Measurements from ENCODE around the gene DDX60. TPM values are rescaled to one million over a fixed set of nuclear protein-coding genes. Genes with fewer than 3 reads are reported as not detected.
"Not testable (repeated sequence)": the region's sequence is repeated elsewhere in the genome, so short reads cannot be mapped to it uniquely, and the experiment has no call there.

DDX60 gene
- total and polyA plus RNA-seq, 2 experiments from 2014 or later: 2.4 to 8.4 TPM

- H2AFZ ChIP-seq: no peak overlapping the region
- no peaks in the 10 kb centered on the region for H3K9me3 ChIP-seq (ENCODE audit: low read depth)
- no peak for DNase-seq (ENCODE audit: low spot score)
- H3K27me3 ChIP-seq: no peaks in the 10 kb centered on the region
- no peak overlapping the region for H3K4me3 ChIP-seq
- no peak overlapping the region for H3K27ac ChIP-seq
- no peaks in the 10 kb centered on the region for H3K4me1 ChIP-seq (ENCODE audit: insufficient read depth)
- 96% methylated on average over 2 of the region's 2 CpGs for WGBS (ENCODE audit: low lambda C conversion rate, missing lambda C conversion rate)
- H3K79me2 ChIP-seq: no peaks in the 10 kb centered on the region
- H3K4me2 ChIP-seq: no peak overlapping the region
- TF ChIP-seq EZH2phosphoT487 (IDR thresholded peaks at IDR 0.05; ENCODE audit: low read depth, severe bottlenecking, unreplicated experiment): no peak
- TF ChIP-seq, protein P1, sequence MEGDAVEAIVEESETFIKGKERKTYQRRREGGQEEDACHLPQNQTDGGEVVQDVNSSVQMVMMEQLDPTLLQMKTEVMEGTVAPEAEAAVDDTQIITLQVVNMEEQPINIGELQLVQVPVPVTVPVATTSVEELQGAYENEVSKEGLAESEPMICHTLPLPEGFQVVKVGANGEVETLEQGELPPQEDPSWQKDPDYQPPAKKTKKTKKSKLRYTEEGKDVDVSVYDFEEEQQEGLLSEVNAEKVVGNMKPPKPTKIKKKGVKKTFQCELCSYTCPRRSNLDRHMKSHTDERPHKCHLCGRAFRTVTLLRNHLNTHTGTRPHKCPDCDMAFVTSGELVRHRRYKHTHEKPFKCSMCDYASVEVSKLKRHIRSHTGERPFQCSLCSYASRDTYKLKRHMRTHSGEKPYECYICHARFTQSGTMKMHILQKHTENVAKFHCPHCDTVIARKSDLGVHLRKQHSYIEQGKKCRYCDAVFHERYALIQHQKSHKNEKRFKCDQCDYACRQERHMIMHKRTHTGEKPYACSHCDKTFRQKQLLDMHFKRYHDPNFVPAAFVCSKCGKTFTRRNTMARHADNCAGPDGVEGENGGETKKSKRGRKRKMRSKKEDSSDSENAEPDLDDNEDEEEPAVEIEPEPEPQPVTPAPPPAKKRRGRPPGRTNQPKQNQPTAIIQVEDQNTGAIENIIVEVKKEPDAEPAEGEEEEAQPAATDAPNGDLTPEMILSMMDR (IDR thresholded peaks at IDR 0.05; ENCODE audit: poor library complexity): no peak
- no peak for TF ChIP-seq EZH2 (IDR thresholded peaks at IDR 0.05; ENCODE audit: borderline replicate concordance)
- no peaks in the 10 kb centered on the region for H3K9me2 ChIP-seq (replicated peaks; ENCODE audit: insufficient read depth)
- H3K36me3 ChIP-seq (replicated peaks; ENCODE audit: insufficient read depth, low read depth): no peaks in the 10 kb centered on the region
- no peaks in the 10 kb centered on the region for H4K20me1 ChIP-seq (ENCODE audit: insufficient read depth, poor library complexity, severe bottlenecking)
Measured at GRCh38 chr4:168240821-168241220, 77.7 kb downstream of the DDX60 start.

GRCh38 chr4:168221301-168221700 is 97.3 kb downstream of the DDX60 start:
- H3K27me3 ChIP-seq: no peaks in the 10 kb centered on the region
- H3K4me2 ChIP-seq: no peak overlapping the region
- H3K27ac ChIP-seq: no peak overlapping the region
- no peak overlapping the region for H2AFZ ChIP-seq
- 58% methylated on average over 2 of the region's 2 CpGs for WGBS (ENCODE audit: low lambda C conversion rate, missing lambda C conversion rate)
- no peaks in the 10 kb centered on the region for H3K4me1 ChIP-seq (ENCODE audit: insufficient read depth)
- H3K9me2 ChIP-seq (replicated peaks; ENCODE audit: insufficient read depth): no peaks in the 10 kb centered on the region
- H3K79me2 ChIP-seq: no peaks in the 10 kb centered on the region
- TF ChIP-seq EZH2 (IDR thresholded peaks at IDR 0.05; ENCODE audit: borderline replicate concordance): no peak
- TF ChIP-seq EZH2phosphoT487 (IDR thresholded peaks at IDR 0.05; ENCODE audit: low read depth, severe bottlenecking, unreplicated experiment): no peak
- TF ChIP-seq, protein P1 (IDR thresholded peaks at IDR 0.05; ENCODE audit: poor library complexity): no peak
- H4K20me1 ChIP-seq (ENCODE audit: insufficient read depth, poor library complexity, severe bottlenecking): no peaks in the 10 kb centered on the region
- no peak overlapping the region for H3K4me3 ChIP-seq
- no peaks in the 10 kb centered on the region for H3K36me3 ChIP-seq (replicated peaks; ENCODE audit: insufficient read depth, low read depth)
- no peak for DNase-seq (ENCODE audit: low spot score)
- H3K9me3 ChIP-seq (ENCODE audit: low read depth): no peaks in the 10 kb centered on the region

DNA sequence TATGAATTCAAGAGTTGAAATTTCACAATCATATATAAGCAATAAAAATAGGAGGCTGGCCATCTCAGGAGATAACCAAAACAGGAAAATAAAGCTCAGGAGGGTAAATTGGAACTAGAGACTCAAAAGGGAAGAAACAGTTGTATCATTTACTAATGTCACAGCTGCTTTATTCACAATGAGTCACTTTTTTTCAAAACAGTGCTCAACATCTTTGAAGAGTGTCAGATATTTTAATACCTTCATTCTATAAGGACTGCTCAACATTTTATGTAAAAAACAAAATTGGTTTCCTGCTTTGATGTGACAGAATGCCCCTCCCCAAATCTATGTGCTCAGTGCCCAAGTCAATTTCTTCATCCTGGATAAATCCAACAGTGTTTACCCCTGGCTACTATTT is 97.7 kb downstream of the DDX60 start:
- H3K4me1 ChIP-seq (ENCODE audit: insufficient read depth): no peaks in the 10 kb centered on the region
- no peak overlapping the region for H2AFZ ChIP-seq
- no peak overlapping the region for H3K4me3 ChIP-seq
- H4K20me1 ChIP-seq (ENCODE audit: insufficient read depth, poor library complexity, severe bottlenecking): no peaks in the 10 kb centered on the region
- H3K36me3 ChIP-seq (replicated peaks; ENCODE audit: insufficient read depth, low read depth): no peaks in the 10 kb centered on the region
- no peaks in the 10 kb centered on the region for H3K9me2 ChIP-seq (replicated peaks; ENCODE audit: insufficient read depth)
- no peaks in the 10 kb centered on the region for H3K79me2 ChIP-seq
- TF ChIP-seq EZH2 (IDR thresholded peaks at IDR 0.05; ENCODE audit: borderline replicate concordance) (no peak), EZH2phosphoT487 (IDR thresholded peaks at IDR 0.05; ENCODE audit: low read depth, severe bottlenecking, unreplicated experiment) (no peak)
- TF ChIP-seq, protein P1 (IDR thresholded peaks at IDR 0.05; ENCODE audit: poor library complexity): no peak
- no peaks in the 10 kb centered on the region for H3K27me3 ChIP-seq
- no peaks in the 10 kb centered on the region for H3K9me3 ChIP-seq (ENCODE audit: low read depth)
- no peak for DNase-seq (ENCODE audit: low spot score)
- no peak overlapping the region for H3K4me2 ChIP-seq
- H3K27ac ChIP-seq: no peak overlapping the region

DNA sequence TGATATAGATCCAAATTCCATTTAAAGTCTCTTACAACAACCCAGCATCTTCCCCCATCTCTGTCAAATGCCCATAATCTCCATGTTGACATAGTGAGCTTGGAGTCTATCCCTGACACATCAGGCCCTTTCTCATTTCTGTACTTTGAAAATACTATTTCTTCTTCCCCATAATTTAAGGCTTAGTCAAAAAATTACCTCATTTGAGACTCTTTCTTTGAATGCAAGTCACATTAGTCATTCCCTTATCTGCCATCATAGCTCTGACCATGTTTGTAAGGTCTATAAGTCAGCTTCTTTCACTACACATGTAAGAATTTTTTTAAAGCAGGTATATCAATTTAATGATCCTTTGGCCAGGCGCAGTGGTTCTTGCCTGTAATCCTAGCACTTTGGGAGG is 99.9 kb downstream of the DDX60 start:
- WGBS (ENCODE audit: low lambda C conversion rate, missing lambda C conversion rate): 84% methylated on average over 1 of the region's 1 CpG
- TF ChIP-seq EZH2 (IDR thresholded peaks at IDR 0.05; ENCODE audit: borderline replicate concordance): no peak
- TF ChIP-seq, protein P1 (IDR thresholded peaks at IDR 0.05; ENCODE audit: poor library complexity): no peak
- TF ChIP-seq EZH2phosphoT487 (IDR thresholded peaks at IDR 0.05; ENCODE audit: low read depth, severe bottlenecking, unreplicated experiment): no peak
- Histone ChIP-seq H4K20me1 (ENCODE audit: insufficient read depth, poor library complexity, severe bottlenecking) (no peaks in the 10 kb centered on the region), H3K4me3 (no peak overlapping the region), H3K9me2 (replicated peaks; ENCODE audit: insufficient read depth) (no peaks in the 10 kb centered on the region), H3K79me2 (no peaks in the 10 kb centered on the region), H3K4me2 (no peak overlapping the region), H3K27ac (no peak overlapping the region), H3K27me3 (no peaks in the 10 kb centered on the region), H2AFZ (no peak overlapping the region), H3K36me3 (replicated peaks; ENCODE audit: insufficient read depth, low read depth) (no peaks in the 10 kb centered on the region), H3K4me1 (ENCODE audit: insufficient read depth) (no peaks in the 10 kb centered on the region), H3K9me3 (ENCODE audit: low read depth) (no peaks in the 10 kb centered on the region)
- no peak for DNase-seq (ENCODE audit: low spot score)

DNA sequence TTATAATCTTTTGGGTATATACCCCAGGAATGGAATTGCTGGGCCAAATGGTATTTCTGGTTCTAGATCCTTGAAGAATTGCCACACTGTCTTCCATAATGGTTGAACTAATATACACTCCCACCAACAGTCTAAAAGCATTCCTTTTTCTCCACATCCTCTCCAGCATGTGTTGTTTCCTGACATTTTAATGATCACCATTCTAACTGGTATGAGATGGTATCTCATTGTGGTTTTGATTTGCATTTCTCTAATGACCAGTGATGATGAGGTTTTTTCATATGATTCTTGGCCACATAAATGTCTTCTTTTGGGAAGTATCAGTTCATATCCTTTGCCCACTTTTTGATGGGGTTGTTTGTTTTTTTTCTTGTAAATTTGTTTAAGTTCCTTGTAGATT is 105.0 kb downstream of the DDX60 start:
- not testable (repeated sequence) for H3K4me3 ChIP-seq; H2AFZ ChIP-seq; H3K27ac ChIP-seq; DNase-seq (ENCODE audit: low spot score); H3K79me2 ChIP-seq; H3K9me2 ChIP-seq (replicated peaks; ENCODE audit: insufficient read depth); H3K27me3 ChIP-seq; H3K9me3 ChIP-seq (ENCODE audit: low read depth); H3K36me3 ChIP-seq (replicated peaks; ENCODE audit: insufficient read depth, low read depth); H4K20me1 ChIP-seq (ENCODE audit: insufficient read depth, poor library complexity, severe bottlenecking); H3K4me1 ChIP-seq (ENCODE audit: insufficient read depth); H3K4me2 ChIP-seq

All from hepatocyte (in vitro differentiated cells).